Activated naive CD8-positive, alpha-beta T cell treated with anti-CD3 and anti-CD28 coated beads, Interleukin-2, amount 50 U/mL, for 24 hours (primary cell): Measurements from ENCODE around the gene POLR2E.
A peak's percentile ranks its signal among the peaks of the same experiment; 100 is the strongest.

Experiments used
- ATAC-seq: fragments of 150-1000 bp; cut with Tn5 transposase; one replicate; pipeline ENCODE4 v1.10.0; 2021
- DNase-seq: peaks from one replicate; pipeline ENCODE4 v3.0.0; 2021
- H3K27ac Mint-ChIP-seq: one replicate; pipeline ENCODE4 v1.8.0; 2021; ENCODE audit warnings: mild to moderate bottlenecking, mixed read lengths
- H3K27me3 Mint-ChIP-seq: one replicate; pipeline ENCODE4 v1.8.0; 2021; ENCODE audit warnings: mixed read lengths
- H3K36me3 Mint-ChIP-seq: one replicate; pipeline ENCODE4 v1.8.0; 2021; ENCODE audit warnings: low read depth, mixed read lengths
- H3K4me1 Mint-ChIP-seq: one replicate; pipeline ENCODE4 v1.8.0; 2021; ENCODE audit warnings: mixed read lengths
- H3K4me3 Mint-ChIP-seq: one replicate; pipeline ENCODE4 v1.8.0; 2021; ENCODE audit warnings: mild to moderate bottlenecking, moderate library complexity, mixed read lengths
- H3K9me3 Mint-ChIP-seq: one replicate; pipeline ENCODE4 v1.8.0; 2021; ENCODE audit warnings: mixed read lengths

POLR2E gene

DNA sequence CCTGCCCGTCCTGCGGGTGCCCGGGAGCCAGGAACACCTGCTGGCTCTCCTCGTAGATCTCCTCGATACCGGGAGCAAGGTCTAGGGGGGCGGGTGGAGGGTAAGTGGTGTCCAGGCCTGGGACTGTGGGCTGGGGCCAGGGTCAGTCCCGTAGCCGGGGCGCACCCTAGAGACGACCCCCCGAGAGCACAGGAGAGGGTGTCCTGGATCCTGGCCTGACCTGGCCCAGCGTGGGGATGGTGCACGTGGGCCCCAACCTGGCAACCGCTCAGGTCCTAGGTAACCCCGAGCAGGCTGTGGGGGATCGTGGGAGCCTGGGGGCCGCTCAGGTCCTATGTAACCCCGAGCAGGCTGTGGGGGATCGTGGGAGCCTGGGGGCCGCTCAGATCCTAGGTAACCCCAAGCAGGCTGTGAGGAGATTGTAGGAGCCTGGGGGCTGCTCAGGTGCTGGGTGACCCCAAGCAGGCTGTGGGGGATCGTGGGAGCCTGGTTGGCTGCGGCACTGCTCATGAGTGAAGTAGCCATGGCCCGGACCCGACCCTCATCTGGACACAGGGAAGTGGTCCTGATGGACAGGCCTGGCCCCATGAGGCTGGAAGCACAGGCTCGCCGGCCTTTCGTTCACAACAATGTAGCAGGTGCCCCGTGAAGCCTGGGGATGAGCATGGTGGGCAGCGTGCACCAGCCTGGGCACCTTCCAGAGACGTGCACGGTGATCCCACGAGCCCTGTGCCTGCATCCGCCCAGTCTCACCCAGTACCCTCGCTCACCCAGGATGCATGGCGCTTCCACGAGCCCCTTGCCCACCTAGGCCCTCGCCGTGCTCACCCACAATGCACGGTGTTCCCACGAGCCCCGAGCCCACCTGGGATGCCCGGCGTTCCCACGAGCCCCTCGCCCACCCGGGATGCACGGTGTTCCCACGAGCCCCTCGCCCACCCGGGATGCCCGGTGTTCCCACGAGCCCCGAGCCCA, 14.8 kb upstream of the POLR2E start:
- Mint-ChIP-seq H3K27me3 (no peaks in the 10 kb centered on the region), H3K9me3 (no peaks in the 10 kb centered on the region), H3K4me3 (no peak overlapping the region), H3K36me3 (peaks cover under 1% of the 10 kb centered on the region), H3K27ac (no peak overlapping the region), H3K4me1 (no peaks in the 10 kb centered on the region)
- no peak for ATAC-seq
- no peak for DNase-seq

DNA sequence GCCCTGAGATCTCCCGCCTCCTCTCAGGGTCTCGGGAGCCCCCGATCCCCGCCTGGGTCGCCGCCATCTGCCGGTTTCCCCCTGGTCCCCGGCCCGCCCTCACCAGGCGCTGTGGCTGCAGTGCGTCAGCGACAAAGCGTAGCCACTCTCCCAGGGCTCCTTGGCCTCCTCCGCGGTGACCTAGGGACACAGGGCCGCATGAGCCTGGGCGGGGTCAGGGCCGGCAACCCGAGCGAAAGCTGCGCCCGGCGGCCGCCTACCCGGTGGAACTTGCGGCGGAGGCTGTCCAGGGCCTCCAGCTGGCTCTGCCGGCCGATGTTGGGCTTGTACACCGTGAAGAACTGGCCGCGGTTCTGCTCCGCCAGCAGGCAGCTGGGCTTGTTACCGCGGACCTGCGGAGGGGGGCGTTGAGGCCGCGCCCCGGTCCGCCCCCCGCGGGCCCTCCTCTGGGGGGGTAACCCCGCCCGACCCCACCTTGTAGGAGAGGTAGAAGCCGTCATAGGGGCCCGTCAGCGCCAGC, 13.9 kb upstream of the POLR2E start:
- Mint-ChIP-seq H3K9me3 (no peaks in the 10 kb centered on the region), H3K27ac (no peak overlapping the region), H3K4me1 (no peaks in the 10 kb centered on the region), H3K36me3 (peaks cover 2% of the 10 kb centered on the region), H3K27me3 (no peaks in the 10 kb centered on the region), H3K4me3 (no peak overlapping the region)
- no peak for DNase-seq
- ATAC-seq, result no peak

- ATAC-seq (no peak), DNase-seq (no peak)
- H3K36me3 Mint-ChIP-seq, result peaks cover 2% of the 10 kb centered on the region
- H3K27me3 Mint-ChIP-seq, result no peaks in the 10 kb centered on the region
- H3K4me3 Mint-ChIP-seq, result no peak overlapping the region
- H3K27ac Mint-ChIP-seq, result no peak overlapping the region
- H3K9me3 Mint-ChIP-seq, result no peaks in the 10 kb centered on the region
- peaks cover 2% of the 10 kb centered on the region for H3K4me1 Mint-ChIP-seq
Measured at GRCh38 chr19:1108291-1109031, 13.3 kb upstream of the POLR2E start.

DNA sequence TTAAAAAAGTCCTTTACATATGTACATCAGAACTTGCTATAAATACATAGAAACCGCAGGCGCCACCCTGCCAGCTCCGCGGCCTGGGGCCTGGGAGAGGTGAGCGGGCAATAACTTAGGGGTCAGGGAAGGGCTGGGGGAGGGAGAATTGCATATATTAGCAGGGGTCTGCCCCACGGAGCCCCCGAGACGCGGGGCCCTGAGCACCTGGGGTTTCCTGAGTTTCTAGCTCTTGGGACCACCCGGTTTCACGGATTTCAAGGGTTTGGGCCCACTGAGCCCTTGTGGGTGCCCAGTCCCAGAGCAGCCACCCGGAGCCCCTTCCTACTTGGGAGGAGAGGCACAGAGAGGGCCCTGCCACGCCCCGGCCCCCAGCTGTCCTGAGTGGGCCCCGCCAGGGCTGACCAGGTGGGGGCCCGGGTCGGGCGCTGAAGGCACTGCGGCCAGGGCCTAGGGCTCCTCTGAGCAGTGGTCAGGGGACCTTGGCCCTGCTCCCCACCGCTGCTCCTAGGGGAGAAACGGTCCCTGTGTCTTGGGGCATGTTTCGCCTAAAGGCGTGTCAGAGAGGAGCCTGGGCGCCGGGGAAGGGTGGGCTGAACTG, 12.6 kb upstream of the POLR2E start:
- no peak overlapping the region for H3K4me3 Mint-ChIP-seq
- H3K9me3 Mint-ChIP-seq, result no peaks in the 10 kb centered on the region

DNA sequence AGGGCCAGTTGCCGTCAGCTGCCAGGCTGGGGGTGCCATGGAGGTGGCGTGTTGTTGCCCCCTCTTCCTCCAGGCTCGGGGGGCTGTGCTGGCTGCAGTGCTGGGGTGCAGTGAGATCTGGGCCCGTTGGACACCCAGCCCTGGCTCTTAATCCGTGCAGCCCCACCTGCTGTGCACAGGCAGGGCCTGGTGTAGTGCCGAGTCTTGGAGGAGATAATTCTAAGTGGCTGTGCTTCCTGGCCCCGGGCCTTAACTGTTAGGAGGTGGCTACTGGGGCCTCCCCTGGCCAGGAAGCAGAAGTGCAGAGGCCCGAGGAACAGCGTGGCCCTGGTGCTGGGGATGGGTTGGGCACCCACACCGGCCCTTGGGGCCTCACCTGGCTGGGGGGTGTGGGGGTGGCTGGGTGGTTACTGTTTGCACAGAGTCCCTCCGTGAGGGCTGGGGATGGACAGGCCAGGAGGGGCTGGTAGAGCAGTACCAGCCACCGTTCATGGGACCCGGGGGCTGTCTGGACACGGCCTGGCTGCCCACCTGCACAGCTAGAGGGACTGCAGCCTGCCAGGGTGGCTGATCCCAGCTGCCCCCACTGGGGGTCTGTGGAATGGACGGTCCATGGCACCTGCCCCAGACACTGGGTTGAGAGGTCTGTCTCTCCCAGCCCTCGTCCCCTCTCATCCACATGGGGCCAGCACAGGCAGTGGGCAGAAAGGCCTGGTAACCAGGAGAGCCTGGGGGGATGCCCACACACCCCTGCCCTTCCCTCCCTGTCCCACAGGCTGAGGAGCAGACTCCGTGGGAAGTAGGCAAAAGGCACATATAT, 11.9 kb upstream of the POLR2E start:
- no peaks in the 10 kb centered on the region for H3K27me3 Mint-ChIP-seq
- H3K9me3 Mint-ChIP-seq, result no peaks in the 10 kb centered on the region
- peaks cover 16% of the 10 kb centered on the region for H3K4me1 Mint-ChIP-seq
- peaks cover 2% of the 10 kb centered on the region for H3K36me3 Mint-ChIP-seq
- no peak overlapping the region for H3K27ac Mint-ChIP-seq
- H3K4me3 Mint-ChIP-seq, result no peak overlapping the region
- ATAC-seq, result no peak
- no peak for DNase-seq

More for the DNA sequence above, 12.6 kb upstream of the POLR2E start:
- no peak for ATAC-seq
- Mint-ChIP-seq H3K4me1 (peaks cover 9% of the 10 kb centered on the region), H3K27ac (no peak overlapping the region), H3K27me3 (no peaks in the 10 kb centered on the region), H3K36me3 (peaks cover 2% of the 10 kb centered on the region)
- no peak for DNase-seq

DNA sequence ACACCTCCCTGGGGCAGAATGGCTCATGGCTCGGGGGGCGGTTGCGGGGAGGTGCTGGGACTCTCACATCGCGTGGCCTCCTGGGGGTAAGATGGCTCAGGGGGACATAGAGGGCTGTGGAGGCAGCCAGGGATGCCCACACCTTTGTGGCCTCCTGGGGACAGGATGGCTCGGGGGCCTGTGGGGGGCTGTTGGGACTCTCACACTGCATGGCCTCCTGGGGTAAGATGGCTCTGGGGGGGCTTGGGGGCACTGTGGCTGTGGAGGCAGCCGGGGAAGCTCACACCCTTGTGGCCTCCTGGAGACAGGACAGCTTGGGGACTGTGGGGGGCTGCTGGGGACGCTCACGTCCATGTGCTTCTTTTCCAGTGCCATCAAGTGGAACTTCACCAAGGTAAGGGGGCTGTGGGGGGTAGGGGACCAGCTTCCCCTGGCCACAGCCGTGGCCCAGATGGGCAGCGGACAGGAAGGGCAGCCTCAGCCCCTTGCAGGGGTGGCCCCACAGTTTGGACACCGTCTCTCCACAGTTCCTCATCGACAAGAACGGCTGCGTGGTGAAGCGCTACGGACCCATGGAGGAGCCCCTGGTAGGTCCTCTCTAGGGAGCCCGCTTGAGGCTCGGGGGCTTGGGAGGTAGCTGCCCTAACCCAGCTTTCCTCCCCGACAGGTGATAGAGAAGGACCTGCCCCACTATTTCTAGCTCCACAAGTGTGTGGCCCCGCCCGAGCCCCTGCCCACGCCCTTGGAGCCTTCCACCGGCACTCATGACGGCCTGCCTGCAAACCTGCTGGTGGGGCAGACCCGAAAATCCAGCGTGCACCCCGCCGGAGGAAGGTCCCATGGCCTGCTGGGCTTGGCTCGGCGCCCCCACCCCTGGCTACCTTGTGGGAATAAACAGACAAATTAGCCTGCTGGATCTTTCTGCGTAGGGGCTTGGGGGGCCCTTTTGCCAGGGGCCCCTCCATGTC, 11.0 kb upstream of the POLR2E start:
- Mint-ChIP-seq H3K36me3 (peaks cover 2% of the 10 kb centered on the region), H3K27me3 (no peaks in the 10 kb centered on the region), H3K4me1 (peaks cover 25% of the 10 kb centered on the region), H3K9me3 (no peaks in the 10 kb centered on the region), H3K27ac (no peak overlapping the region), H3K4me3 (no peak overlapping the region)
- ATAC-seq (no peak), DNase-seq (no peak)

- Mint-ChIP-seq H3K9me3 (no peaks in the 10 kb centered on the region), H3K27me3 (no peaks in the 10 kb centered on the region), H3K36me3 (peaks cover 2% of the 10 kb centered on the region), H3K4me3 (peak overlapping the region; percentile 76), H3K27ac (no peak overlapping the region), H3K4me1 (peaks cover 32% of the 10 kb centered on the region)
- ATAC-seq (no peak), DNase-seq (no peak)
Measured at GRCh38 chr19:1105008-1105872, 10.1 kb upstream of the POLR2E start.

GRCh38 chr19:1104311-1105007, 9.3 kb upstream of the POLR2E start:
- no peaks in the 10 kb centered on the region for H3K27me3 Mint-ChIP-seq
- H3K4me3 Mint-ChIP-seq, result peak overlapping the region; percentile 76
- ATAC-seq (peak; percentile 29), DNase-seq (peak; percentile 81)
- H3K27ac Mint-ChIP-seq, result no peak overlapping the region
- H3K4me1 Mint-ChIP-seq, result peaks cover 40% of the 10 kb centered on the region
- H3K36me3 Mint-ChIP-seq, result peaks cover 4% of the 10 kb centered on the region
- no peaks in the 10 kb centered on the region for H3K9me3 Mint-ChIP-seq

- DNase-seq, result peak; percentile 99
- H3K36me3 Mint-ChIP-seq, result peaks cover 6% of the 10 kb centered on the region
- peak within 1 kb of the TSS; percentile 84 for H3K27ac Mint-ChIP-seq
- H3K9me3 Mint-ChIP-seq, result no peaks in the 10 kb centered on the region
- H3K4me3 Mint-ChIP-seq, result peak within 1 kb of the TSS; percentile 76
- no peaks in the 10 kb centered on the region for H3K27me3 Mint-ChIP-seq
- peak; percentile 67 for ATAC-seq
- H3K4me1 Mint-ChIP-seq, result peaks cover 46% of the 10 kb centered on the region
Measured at GRCh38 chr19:1103708-1104310, 8.6 kb upstream of the POLR2E start, which contains the start of gene GPX4. GPX4 (plus strand) TSS chr19:1103994; CDS start chr19:1104044, 50 bp downstream.

GRCh38 chr19:1103132-1103707, 8.0 kb upstream of the POLR2E start:
- H3K9me3 Mint-ChIP-seq, result no peaks in the 10 kb centered on the region
- DNase-seq, result no peak
- peak overlapping the region; percentile 60 for H3K4me3 Mint-ChIP-seq
- no peaks in the 10 kb centered on the region for H3K27me3 Mint-ChIP-seq
- H3K36me3 Mint-ChIP-seq, result peaks cover 6% of the 10 kb centered on the region
- ATAC-seq, result no peak
- peak overlapping the region; percentile 84 for H3K27ac Mint-ChIP-seq
- peaks cover 50% of the 10 kb centered on the region for H3K4me1 Mint-ChIP-seq

DNA sequence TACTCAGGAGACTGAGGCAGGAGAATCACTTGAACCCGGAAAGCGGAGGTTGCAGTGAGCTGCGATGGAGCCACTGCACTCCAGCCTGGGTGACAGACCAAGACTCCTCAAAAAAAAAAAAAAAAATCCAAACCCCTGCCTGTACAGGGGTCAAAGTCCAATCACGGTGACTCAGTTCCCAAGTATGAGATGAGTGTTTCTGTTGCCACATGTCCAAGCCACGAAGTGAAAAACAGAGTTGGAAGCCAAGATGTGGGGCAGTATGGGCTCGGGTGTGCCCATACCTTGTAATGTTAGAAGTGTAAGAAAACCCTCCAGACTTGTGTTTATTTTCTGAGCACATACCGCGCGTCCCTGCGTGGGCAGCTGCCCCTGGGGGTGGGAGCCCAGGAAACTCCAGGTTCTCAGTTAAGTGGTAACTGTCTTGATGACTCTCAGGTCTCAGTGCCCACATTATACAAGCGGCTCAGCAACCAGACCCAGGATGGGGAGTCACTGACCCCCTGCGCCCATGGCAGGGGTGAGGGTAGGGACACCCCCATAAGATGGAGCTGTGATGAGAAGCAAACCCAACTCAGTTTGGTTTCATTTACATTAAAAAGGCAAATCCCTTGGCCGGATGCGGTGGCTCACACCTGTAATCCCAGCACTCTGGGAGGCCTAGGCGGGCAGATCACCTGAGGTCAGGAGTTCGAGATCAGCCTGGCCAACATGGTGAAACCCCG, 7.4 kb upstream of the POLR2E start:
- Mint-ChIP-seq H3K27me3 (no peaks in the 10 kb centered on the region), H3K9me3 (no peaks in the 10 kb centered on the region), H3K4me1 (peaks cover 55% of the 10 kb centered on the region), H3K36me3 (peaks cover 6% of the 10 kb centered on the region), H3K27ac (peak overlapping the region; percentile 84), H3K4me3 (peak overlapping the region; percentile 60)
- DNase-seq, result peak; percentile 77
- ATAC-seq, result peak; percentile 62
